ENCODE results near the gene SNAP29. TPM values are rescaled to one million over a fixed set of nuclear protein-coding genes. Genes with fewer than 3 reads are reported as not detected.

SNAP29 gene
- 10.3 TPM for total RNA-seq

GRCh38 chr22:20858615-20859416 lies at the start of gene SNAP29, which contains the start of gene PI4KA:
TSS of gene SNAP29 (plus strand) at chr22:20859007. CDS start at chr22:20859111, 104 bp downstream.
TSS of gene PI4KA (minus strand) at chr22:20858811. CDS start at chr22:20858725, 86 bp downstream.

GRCh38 chr22:20916916-20917810 lies 58.4 kb downstream of the SNAP29 start, which contains the start of gene CRKL:
TSS of gene CRKL (plus strand) at chr22:20917407. CDS start at chr22:20917935, 528 bp downstream.

Other genes starting within 250 kb of the SNAP29 start
- gene SERPIND1, start 84.9 kb upstream of the SNAP29 start, total RNA-seq: 1.3 TPM
- gene PI4KA, start 196 bp upstream of the SNAP29 start, total RNA-seq: 131 TPM
- gene CRKL, start 58.4 kb downstream of the SNAP29 start, total RNA-seq: 53.5 TPM
- 4.7 TPM for gene AIFM3, start 108.2 kb downstream of the SNAP29 start, total RNA-seq
- 95.2 TPM for gene LZTR1, start 123.3 kb downstream of the SNAP29 start, total RNA-seq
- 22.8 TPM for gene THAP7, start 143.1 kb downstream of the SNAP29 start, total RNA-seq
- gene P2RX6, start 156.2 kb downstream of the SNAP29 start, total RNA-seq: 0.31 TPM
- gene SLC7A4, start 173.6 kb downstream of the SNAP29 start, total RNA-seq: 1.6 TPM
- gene LRRC74B, start 186.9 kb downstream of the SNAP29 start, total RNA-seq: 0.31 TPM

All from parietal lobe (tissue), 1 donor.